ENCODE data around the gene TXNRD1.
A peak's percentile ranks its signal among the peaks of the same experiment; 100 is the strongest.

Gene TXNRD1

DNA sequence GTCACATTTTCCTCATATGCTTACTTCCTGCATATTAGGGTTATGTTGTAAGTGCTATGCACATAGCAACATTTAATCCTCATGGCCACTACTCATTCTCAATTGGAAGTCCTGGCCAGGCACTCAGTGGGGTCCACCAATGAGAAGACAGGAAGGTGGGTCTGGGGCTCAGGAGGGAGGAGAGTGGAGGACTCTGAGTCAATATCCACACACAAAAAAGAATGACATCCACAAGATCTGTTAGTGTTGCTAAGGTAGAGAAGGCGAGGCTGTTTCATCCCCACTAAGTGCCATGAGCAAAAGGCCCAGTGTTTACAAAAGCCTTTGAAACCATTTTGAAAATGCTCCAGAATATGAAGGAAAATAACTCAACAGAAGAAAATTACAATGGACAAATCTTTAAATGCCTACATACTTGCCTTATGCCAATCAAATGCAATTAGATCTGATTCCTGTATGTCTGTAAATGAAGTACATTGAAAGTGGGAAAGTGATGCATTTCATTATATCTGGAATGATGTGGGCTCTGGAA is 141.9 kb downstream of the TXNRD1 start:
- no peak for TF ChIP-seq CTCF (IDR thresholded peaks at IDR 0.05; ENCODE audit: poor library complexity, severe bottlenecking)
- peak; percentile 45 for ATAC-seq (ENCODE audit: low read depth)
- H3K9me3 ChIP-seq (ENCODE audit: severe bottlenecking), result no peaks in the 10 kb centered on the region
- H3K4me1 ChIP-seq (ENCODE audit: insufficient read depth, poor library complexity, severe bottlenecking), result no peaks in the 10 kb centered on the region
- no peak overlapping the region for H3K4me3 ChIP-seq (ENCODE audit: severe bottlenecking)
- no peak for DNase-seq (ENCODE audit: low spot score)
- no peak overlapping the region for H3K27ac ChIP-seq (ENCODE audit: poor library complexity, severe bottlenecking)
- H3K27me3 ChIP-seq (ENCODE audit: insufficient read depth, poor library complexity, severe bottlenecking), result no peaks in the 10 kb centered on the region
- H3K36me3 ChIP-seq (ENCODE audit: low read depth), result peaks cover 9% of the 10 kb centered on the region

DNA sequence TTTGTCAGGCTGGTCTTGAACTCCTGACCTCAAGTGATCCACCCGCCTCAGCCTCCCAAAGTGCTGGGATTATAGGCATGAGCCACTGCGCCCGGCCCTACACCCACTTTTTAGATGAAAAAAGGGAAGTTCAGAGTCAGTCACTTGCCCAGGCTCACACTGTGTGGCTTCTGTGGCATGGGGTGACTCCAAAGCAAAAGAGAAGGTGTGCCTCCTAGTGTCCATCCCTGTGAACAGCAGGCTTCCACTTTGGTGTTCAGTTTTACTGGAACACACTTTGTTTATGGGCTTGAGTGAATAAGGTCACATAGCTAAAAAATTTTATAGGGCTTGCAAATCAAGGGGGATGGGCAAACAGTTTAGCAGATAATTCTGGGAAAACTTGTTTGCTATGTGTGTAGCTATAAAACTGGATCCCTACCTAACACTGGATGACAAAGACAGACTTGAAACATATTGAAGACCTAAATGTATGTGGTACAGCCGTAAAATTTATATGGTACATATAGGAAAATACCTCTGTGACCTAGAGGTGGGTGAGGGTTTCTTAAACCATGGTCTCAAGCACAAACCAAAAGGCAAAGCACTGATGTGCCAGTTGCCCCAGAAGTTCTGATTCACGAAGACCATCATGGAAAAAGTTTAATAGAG is 142.9 kb downstream of the TXNRD1 start:
- no peaks in the 10 kb centered on the region for H3K4me1 ChIP-seq (ENCODE audit: insufficient read depth, poor library complexity, severe bottlenecking)
- ATAC-seq (ENCODE audit: low read depth) (peak; percentile 40; the same call in 1 of the 3 replicates), DNase-seq (ENCODE audit: low spot score) (no peak)
- H3K4me3 ChIP-seq (ENCODE audit: severe bottlenecking), result no peak overlapping the region
- H3K27me3 ChIP-seq (ENCODE audit: insufficient read depth, poor library complexity, severe bottlenecking), result no peaks in the 10 kb centered on the region
- no peaks in the 10 kb centered on the region for H3K9me3 ChIP-seq (ENCODE audit: severe bottlenecking)
- no peak overlapping the region for H3K27ac ChIP-seq (ENCODE audit: poor library complexity, severe bottlenecking)
- peaks cover 3% of the 10 kb centered on the region; the same call in 1 of the 2 replicates for H3K36me3 ChIP-seq (ENCODE audit: low read depth)
- TF ChIP-seq CTCF (IDR thresholded peaks at IDR 0.05; ENCODE audit: poor library complexity, severe bottlenecking), result peak; percentile 74

DNA sequence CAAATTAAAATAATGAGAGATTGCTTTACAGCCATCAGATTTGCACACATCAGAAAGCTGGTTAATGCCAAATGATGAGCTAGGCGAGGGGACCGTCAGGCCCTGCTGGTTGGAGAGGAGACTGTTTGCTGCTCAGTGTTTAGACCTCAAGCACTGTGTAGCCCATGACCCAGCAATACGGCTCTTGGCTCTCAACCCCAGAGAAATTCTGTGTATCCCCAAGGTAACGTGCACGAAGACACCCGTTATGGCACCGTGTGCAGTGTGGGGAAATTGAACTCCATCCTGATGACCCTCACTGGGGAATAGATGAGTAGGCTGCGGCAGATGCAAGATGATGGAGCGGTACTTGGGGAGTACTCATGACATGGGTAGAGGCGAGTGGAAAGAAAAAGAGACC is 143.6 kb downstream of the TXNRD1 start:
- Histone ChIP-seq H3K4me3 (ENCODE audit: severe bottlenecking) (no peak overlapping the region), H3K36me3 (ENCODE audit: low read depth) (no peaks in the 10 kb centered on the region), H3K9me3 (ENCODE audit: severe bottlenecking) (no peaks in the 10 kb centered on the region), H3K4me1 (ENCODE audit: insufficient read depth, poor library complexity, severe bottlenecking) (no peaks in the 10 kb centered on the region), H3K27me3 (ENCODE audit: insufficient read depth, poor library complexity, severe bottlenecking) (no peaks in the 10 kb centered on the region), H3K27ac (ENCODE audit: poor library complexity, severe bottlenecking) (no peak overlapping the region)
- no peak for TF ChIP-seq CTCF (IDR thresholded peaks at IDR 0.05; ENCODE audit: poor library complexity, severe bottlenecking)
- DNase-seq (ENCODE audit: low spot score) (no peak), ATAC-seq (ENCODE audit: low read depth) (no peak)

- Histone ChIP-seq H3K4me3 (ENCODE audit: severe bottlenecking) (no peak overlapping the region), H3K27me3 (ENCODE audit: insufficient read depth, poor library complexity, severe bottlenecking) (no peaks in the 10 kb centered on the region), H3K36me3 (ENCODE audit: low read depth) (no peaks in the 10 kb centered on the region), H3K9me3 (ENCODE audit: severe bottlenecking) (no peaks in the 10 kb centered on the region), H3K27ac (ENCODE audit: poor library complexity, severe bottlenecking) (no peak overlapping the region), H3K4me1 (ENCODE audit: insufficient read depth, poor library complexity, severe bottlenecking) (no peaks in the 10 kb centered on the region)
- ATAC-seq (ENCODE audit: low read depth) (no peak), DNase-seq (ENCODE audit: low spot score) (no peak)
- no peak for TF ChIP-seq CTCF (IDR thresholded peaks at IDR 0.05; ENCODE audit: poor library complexity, severe bottlenecking)
Measured at GRCh38 chr12:104360157-104360556, 144.6 kb downstream of the TXNRD1 start.
